HepG2 (cell line): ENCODE measurements around the gene XKR7. TPM values are rescaled to one million over a fixed set of nuclear protein-coding genes. Genes with fewer than 3 reads are reported as not detected.

Experiments
- MAFF ChIP-seq: IDR thresholded peaks from 2 replicates; pipeline ENCODE4 v1.6.1; 2011; ENCODE audit warnings: low read depth, low read length, improper control_type of control experiment
- MAFK ChIP-seq, 2 experiments: IDR thresholded peaks in 1 of 2; conservative IDR thresholded peaks in 1 of 2; 2 replicates each; pipeline ENCODE4 v1.6.1; 2011; ENCODE audit warnings: improper control_type of control experiment in 2 of 2, low read length in 2 of 2
- SALL1 ChIP-seq: sonication (generic); formaldehyde crosslinking; IDR thresholded peaks from 2 replicates; pipeline ENCODE4 v1.8.0; 2022; ENCODE audit warnings: mild to moderate bottlenecking, missing genetic modification reagents
- SMAD1 ChIP-seq: sonication (generic); formaldehyde crosslinking; IDR thresholded peaks from 2 replicates; pipeline ENCODE4 v1.4.0; 2020; ENCODE audit warnings: missing genetic modification reagents, low read depth, mild to moderate bottlenecking, borderline replicate concordance
- SRF ChIP-seq: IDR thresholded peaks from 2 replicates; pipeline ENCODE4 v1.6.1; 2011; ENCODE audit warnings: mild to moderate bottlenecking, low read depth, low read length, moderate library complexity
- SRSF9 ChIP-seq: fragments of 200-400 bp; formaldehyde crosslinking; IDR thresholded peaks from 2 replicates; pipeline ENCODE4 v1.6.1; 2018; ENCODE audit warnings: borderline replicate concordance, mild to moderate bottlenecking, low read depth, low read length; ENCODE audit not compliant: insufficient read depth, poor library complexity, severe bottlenecking
- ZNF460 ChIP-seq: sonication (generic); formaldehyde crosslinking; IDR thresholded peaks from 2 replicates; pipeline ENCODE4 v1.5.1; 2020; ENCODE audit warnings: missing genetic modification reagents, mild to moderate bottlenecking, borderline replicate concordance
- polyA plus RNA-seq, 8 experiments: library from polyadenylated mRNA; depleted of rRNA in 3 of 8; stranded (reverse) in 7 of 8; unstranded in 1 of 8; fragments of >200 nt; fragmentation: Illumina TruSeq in 4 of 8; extraction: Trizol in 4 of 8; gene quantifications; 2 replicates each; pipeline versions ENCODE4 v1.2.1 to v1.2.3, GENCODE V29; 2011 to 2016; ENCODE audit warnings: low read depth in 4 of 8, missing spikeins in 1 of 8, mixed read lengths in 1 of 8; ENCODE audit not compliant: insufficient read depth in 1 of 8
- total RNA-seq, 5 experiments: library from RNA; depleted of rRNA; stranded (reverse); fragments of >200 nt; fragmentation: Illumina TruSeq; extraction: Trizol; gene quantifications; 2 replicates each; pipeline ENCODE4 v1.2.3, GENCODE V29; 2016; ENCODE audit warnings: low read depth in 1 of 5
- TF ChIP-seq, protein P1 (sequence below): sonication (generic); formaldehyde crosslinking; IDR thresholded peaks from 2 replicates; pipeline ENCODE4 v1.4.0; 2020; ENCODE audit warnings: mild to moderate bottlenecking, missing genetic modification reagents
- TF ChIP-seq, protein P2 (sequence below): sonication (generic); IDR thresholded peaks from 2 replicates; pipeline ENCODE4 v1.6.1; 2016; ENCODE audit warnings: low read depth, borderline replicate concordance
- TF ChIP-seq, protein P3 (sequence below): sonication (generic); formaldehyde crosslinking; IDR thresholded peaks from 2 replicates; pipeline ENCODE4 v1.5.1; 2020; ENCODE audit warnings: mild to moderate bottlenecking, missing genetic modification reagents, borderline replicate concordance

The XKR7 gene
- total and polyA plus RNA-seq, 2 of the 13 experiments (the other 11 are each of a cell fraction or from before 2014, with no cell fraction given), result not detected

DNA sequence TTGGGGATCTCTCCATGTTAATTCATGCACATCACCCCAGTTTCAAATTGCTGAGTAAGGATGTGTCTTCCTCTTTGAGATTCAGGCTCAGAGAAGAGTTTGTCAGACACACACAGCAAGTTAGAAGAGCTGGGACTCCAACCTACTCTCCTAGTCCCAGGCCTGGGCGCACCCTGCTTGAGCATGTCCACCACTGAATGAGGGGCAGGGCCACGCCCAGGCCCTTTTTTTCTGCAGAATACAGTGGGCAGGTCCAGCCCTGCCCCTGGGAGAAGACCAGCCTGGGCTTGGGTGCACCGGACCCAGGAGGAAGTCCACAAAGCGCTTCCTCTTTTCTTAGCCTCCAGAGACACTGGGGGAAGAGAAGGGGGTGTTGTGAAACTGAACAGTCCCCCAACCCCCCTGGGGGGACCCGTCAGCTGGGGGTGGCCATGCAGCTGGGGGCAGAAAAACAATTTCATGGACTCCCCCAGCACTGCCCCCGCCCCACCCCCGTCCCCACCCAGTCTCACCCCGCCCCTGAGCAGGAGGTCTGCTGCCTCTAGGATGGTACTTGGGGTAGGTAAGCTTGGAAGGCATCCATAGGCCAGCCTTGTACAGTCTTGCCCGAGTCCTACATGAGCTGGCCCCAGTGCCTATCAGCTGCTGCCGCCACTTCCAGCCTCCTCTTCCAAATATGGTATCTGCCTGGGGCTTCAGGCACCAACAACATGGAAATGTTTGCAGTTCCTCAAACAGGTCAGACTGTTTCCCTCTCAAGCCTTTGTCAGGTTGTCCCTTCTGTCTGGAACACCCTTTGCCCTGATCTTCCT, 72.4 kb downstream of the XKR7 start (continued):
- TF ChIP-seq, protein P1, sequence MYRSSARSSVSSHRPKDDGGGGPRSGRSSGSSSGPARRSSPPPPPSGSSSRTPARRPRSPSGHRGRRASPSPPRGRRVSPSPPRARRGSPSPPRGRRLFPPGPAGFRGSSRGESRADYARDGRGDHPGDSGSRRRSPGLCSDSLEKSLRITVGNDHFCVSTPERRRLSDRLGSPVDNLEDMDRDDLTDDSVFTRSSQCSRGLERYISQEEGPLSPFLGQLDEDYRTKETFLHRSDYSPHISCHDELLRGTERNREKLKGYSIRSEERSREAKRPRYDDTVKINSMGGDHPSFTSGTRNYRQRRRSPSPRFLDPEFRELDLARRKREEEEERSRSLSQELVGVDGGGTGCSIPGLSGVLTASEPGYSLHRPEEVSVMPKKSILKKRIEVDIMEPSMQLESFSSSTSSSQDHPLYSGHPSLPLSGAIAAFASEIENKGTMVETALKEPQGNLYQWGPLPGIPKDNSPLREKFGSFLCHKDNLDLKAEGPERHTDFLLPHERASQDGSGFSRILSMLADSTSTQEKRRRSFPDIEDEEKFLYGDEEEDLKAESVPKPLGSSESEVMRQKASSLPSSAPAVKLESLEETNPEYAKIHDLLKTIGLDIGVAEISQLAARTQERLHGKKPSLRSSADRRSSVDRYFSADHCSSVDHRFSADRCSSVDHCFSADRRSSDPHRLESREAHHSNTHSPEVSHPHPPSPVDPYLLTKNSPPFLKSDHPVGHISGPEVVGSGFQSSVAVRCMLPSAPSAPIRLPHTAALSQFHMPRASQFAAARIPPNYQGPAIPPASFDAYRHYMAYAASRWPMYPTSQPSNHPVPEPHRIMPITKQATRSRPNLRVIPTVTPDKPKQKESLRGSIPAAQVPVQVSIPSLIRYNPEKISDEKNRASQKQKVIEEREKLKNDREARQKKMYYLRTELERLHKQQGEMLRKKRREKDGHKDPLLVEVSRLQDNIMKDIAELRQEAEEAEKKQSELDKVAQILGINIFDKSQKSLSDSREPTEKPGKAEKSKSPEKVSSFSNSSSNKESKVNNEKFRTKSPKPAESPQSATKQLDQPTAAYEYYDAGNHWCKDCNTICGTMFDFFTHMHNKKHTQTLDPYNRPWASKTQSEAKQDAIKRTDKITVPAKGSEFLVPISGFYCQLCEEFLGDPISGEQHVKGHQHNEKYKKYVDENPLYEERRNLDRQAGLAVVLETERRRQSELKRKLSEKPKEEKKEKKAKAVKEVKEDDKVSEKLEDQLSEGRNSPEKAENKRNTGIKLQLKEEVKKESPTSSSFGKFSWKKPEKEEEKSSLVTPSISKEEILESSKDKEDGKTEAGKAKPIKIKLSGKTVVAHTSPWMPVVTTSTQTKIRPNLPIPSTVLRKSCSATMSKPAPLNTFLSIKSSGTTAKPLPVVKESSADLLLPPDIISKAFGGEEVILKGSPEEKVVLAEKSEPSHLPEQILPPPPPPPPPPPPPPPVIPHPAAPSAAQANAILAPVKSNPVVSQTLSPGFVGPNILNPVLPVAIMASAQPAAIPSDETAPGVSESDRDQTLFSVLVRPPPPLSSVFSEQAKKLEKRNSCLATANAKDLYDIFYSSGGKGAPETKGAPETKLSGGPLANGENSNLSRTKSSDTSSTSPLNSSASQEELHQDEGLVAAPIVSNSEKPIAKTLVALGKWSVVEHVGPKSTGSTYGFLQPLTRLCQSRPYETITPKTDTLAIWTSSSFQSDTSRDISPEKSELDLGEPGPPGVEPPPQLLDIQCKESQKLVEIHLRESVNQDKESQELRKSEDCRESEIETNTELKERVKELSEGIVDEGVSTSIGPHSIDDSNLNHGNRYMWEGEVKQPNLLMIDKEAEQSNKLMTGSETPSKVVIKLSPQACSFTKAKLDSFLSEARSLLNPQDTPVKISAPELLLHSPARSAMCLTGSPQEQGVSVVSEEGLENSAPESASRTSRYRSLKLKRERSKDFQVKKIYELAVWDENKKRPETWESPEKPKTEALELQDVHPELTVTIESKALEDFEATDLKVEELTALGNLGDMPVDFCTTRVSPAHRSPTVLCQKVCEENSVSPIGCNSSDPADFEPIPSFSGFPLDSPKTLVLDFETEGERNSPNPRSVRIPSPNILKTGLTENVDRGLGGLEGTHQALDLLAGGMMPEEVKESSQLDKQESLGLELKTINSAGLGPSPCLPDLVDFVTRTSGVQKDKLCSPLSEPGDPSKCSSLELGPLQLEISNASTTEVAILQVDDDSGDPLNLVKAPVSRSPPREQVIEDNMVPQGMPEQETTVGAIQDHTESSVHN, result no peak
- TF ChIP-seq, protein P2, sequence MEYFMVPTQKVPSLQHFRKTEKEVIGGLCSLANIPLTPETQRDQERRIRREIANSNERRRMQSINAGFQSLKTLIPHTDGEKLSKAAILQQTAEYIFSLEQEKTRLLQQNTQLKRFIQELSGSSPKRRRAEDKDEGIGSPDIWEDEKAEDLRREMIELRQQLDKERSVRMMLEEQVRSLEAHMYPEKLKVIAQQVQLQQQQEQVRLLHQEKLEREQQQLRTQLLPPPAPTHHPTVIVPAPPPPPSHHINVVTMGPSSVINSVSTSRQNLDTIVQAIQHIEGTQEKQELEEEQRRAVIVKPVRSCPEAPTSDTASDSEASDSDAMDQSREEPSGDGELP, result peak; percentile 40; the same call in 1 of the 2 replicates
- no peak for TF ChIP-seq SRSF9
- peak; percentile 87 for TF ChIP-seq SRF
- TF ChIP-seq MAFF, result peak; percentile 28; the same call in 1 of the 2 replicates
- TF ChIP-seq MAFK (conservative IDR thresholded peaks at IDR 0.05 in 1 of 2, IDR thresholded peaks at IDR 0.05 in 1 of 2; ENCODE audit: low read length in 2 of 2), result peak; percentile 43 to 74; a peak in 3 of 4 replicates
- no peak for TF ChIP-seq SALL1
- TF ChIP-seq, protein P3, sequence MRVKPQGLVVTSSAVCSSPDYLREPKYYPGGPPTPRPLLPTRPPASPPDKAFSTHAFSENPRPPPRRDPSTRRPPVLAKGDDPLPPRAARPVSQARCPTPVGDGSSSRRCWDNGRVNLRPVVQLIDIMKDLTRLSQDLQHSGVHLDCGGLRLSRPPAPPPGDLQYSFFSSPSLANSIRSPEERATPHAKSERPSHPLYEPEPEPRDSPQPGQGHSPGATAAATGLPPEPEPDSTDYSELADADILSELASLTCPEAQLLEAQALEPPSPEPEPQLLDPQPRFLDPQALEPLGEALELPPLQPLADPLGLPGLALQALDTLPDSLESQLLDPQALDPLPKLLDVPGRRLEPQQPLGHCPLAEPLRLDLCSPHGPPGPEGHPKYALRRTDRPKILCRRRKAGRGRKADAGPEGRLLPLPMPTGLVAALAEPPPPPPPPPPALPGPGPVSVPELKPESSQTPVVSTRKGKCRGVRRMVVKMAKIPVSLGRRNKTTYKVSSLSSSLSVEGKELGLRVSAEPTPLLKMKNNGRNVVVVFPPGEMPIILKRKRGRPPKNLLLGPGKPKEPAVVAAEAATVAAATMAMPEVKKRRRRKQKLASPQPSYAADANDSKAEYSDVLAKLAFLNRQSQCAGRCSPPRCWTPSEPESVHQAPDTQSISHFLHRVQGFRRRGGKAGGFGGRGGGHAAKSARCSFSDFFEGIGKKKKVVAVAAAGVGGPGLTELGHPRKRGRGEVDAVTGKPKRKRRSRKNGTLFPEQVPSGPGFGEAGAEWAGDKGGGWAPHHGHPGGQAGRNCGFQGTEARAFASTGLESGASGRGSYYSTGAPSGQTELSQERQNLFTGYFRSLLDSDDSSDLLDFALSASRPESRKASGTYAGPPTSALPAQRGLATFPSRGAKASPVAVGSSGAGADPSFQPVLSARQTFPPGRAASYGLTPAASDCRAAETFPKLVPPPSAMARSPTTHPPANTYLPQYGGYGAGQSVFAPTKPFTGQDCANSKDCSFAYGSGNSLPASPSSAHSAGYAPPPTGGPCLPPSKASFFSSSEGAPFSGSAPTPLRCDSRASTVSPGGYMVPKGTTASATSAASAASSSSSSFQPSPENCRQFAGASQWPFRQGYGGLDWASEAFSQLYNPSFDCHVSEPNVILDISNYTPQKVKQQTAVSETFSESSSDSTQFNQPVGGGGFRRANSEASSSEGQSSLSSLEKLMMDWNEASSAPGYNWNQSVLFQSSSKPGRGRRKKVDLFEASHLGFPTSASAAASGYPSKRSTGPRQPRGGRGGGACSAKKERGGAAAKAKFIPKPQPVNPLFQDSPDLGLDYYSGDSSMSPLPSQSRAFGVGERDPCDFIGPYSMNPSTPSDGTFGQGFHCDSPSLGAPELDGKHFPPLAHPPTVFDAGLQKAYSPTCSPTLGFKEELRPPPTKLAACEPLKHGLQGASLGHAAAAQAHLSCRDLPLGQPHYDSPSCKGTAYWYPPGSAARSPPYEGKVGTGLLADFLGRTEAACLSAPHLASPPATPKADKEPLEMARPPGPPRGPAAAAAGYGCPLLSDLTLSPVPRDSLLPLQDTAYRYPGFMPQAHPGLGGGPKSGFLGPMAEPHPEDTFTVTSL, result no peak
- no peak for TF ChIP-seq SMAD1 (CRISPR knock-in tag)
- TF ChIP-seq ZNF460 (CRISPR knock-in tag), result no peak
